ENCODE measurements around the gene ADSS1.

GRCh38 chr14:104770072-104770579 lies 46.1 kb downstream of the ADSS1 start:
- TF ChIP-seq CTCF (conservative IDR thresholded peaks at IDR 0.05 in 1 of 2, IDR thresholded peaks at IDR 0.05 in 1 of 2; ENCODE audit: low read depth in 1 of 2, low read length in 2 of 2) (no peak), EZH2 (IDR thresholded peaks at IDR 0.05; ENCODE audit: low read length, missing control alignments) (no peak)

Measured in fibroblast of lung (primary cell).